SH-SY5Y (cell line): Measurements from ENCODE around the gene TESMIN.

Experiments
- GATA2 ChIP-seq: IDR thresholded peaks from 2 replicates; pipeline ENCODE4 v1.6.1; 2011; ENCODE audit warnings: mild to moderate bottlenecking, low read depth, low read length
- GATA3 ChIP-seq: IDR thresholded peaks from 2 replicates; pipeline ENCODE4 v1.6.1; 2011; ENCODE audit warnings: low read depth, mild to moderate bottlenecking, low read length, moderate library complexity

GRCh38 chr11:68692871-68693483, 58.3 kb downstream of the TESMIN start:
- no peak for TF ChIP-seq GATA2
- TF ChIP-seq GATA3: no peak
